ENCODE data around the gene ATP8B4. TPM values are rescaled to one million over a fixed set of nuclear protein-coding genes. Genes with fewer than 3 reads are reported as not detected.

ATP8B4 gene
- polyA plus RNA-seq, 1 experiment: 1.0 TPM

DNA sequence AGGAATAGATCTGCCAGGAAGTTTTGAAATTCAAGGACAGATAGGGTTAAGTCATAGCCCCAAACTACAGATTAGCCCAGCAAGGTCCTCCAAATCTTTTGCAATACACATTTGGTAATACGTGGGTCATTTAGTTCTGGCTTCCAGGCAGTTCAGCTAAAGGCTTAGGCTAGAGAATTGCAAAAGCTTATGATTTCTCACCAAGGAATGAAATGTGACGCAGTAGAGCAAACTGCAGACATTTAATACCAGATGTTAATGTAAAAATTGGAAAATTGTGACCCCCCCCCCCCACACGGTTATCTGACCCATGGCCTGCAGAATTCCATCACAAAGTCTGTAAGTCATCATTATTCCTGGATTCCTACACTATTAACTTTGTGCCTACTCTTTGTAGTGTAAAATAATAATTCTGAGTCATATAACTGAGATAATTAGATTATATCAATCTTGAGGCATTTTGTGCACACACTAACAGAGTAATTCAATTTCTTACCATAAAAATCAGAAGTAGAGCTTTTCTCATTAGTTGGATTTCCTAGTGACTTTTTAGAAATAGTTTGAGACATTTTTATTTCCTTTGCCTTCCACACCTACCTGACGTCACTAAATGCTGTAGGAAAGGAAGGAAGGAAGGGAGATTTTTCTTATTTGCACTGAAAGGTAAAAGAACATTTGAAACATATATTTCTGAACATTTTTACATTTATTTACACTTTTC, 263.0 kb downstream of the ATP8B4 start:
- no peaks in the 10 kb centered on the region for H3K27me3 ChIP-seq (ENCODE audit: control insufficient read depth, insufficient read depth, low read length)
- ChIA-PET CTCF (interaction anchor here (1.1 to 2.6 kb wide), 3 partner anchors 23 to 196 kb away, joined by 3 to 8 read pairs (median 4); no protein-coding TSS in a partner anchor), POLR2A (interaction anchor here (0.6 to 1.8 kb wide), 12 partner anchors 46 to 710 kb away, joined by 3 to 22 read pairs (median 5); partner anchors contain the start of genes DTWD1 and FAM227B)
- H3K9me3 ChIP-seq (ENCODE audit: control insufficient read depth, insufficient read depth, low read length): no peaks in the 10 kb centered on the region
- DNase-seq (ENCODE audit: low read depth, low spot score): peak; percentile 93
- no peak overlapping the region for H3K4me3 ChIP-seq (ENCODE audit: low read depth, low read length)
- no peak overlapping the region for H3K27ac ChIP-seq (ENCODE audit: low read depth, low read length)
- TF ChIP-seq, protein P1, sequence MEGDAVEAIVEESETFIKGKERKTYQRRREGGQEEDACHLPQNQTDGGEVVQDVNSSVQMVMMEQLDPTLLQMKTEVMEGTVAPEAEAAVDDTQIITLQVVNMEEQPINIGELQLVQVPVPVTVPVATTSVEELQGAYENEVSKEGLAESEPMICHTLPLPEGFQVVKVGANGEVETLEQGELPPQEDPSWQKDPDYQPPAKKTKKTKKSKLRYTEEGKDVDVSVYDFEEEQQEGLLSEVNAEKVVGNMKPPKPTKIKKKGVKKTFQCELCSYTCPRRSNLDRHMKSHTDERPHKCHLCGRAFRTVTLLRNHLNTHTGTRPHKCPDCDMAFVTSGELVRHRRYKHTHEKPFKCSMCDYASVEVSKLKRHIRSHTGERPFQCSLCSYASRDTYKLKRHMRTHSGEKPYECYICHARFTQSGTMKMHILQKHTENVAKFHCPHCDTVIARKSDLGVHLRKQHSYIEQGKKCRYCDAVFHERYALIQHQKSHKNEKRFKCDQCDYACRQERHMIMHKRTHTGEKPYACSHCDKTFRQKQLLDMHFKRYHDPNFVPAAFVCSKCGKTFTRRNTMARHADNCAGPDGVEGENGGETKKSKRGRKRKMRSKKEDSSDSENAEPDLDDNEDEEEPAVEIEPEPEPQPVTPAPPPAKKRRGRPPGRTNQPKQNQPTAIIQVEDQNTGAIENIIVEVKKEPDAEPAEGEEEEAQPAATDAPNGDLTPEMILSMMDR (IDR thresholded peaks at IDR 0.05; ENCODE audit: low read depth, low read length): no peak

DNA sequence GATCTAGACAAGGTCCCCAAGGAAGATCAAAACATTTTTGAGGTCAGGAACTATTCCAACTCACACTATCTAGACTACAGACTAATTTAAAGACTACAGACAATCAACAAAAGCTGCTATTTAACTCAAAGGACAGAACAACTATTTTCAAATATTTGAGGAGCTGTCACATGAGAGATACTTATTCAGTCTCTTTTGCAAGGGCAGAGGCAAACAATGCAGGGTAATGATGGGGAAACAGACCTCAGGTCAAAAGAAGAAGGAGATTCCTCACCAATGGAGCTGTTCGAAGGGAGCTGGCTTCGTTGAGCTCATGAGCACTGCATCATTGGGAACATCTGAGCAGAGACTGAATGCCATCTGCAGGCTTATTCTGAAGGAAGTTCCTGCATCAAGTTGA, 266.3 kb downstream of the ATP8B4 start:
- POLR2A ChIA-PET: no interaction called here
- CTCF ChIA-PET: no interaction called here
- no peaks in the 10 kb centered on the region for H3K27me3 ChIP-seq (ENCODE audit: control insufficient read depth, insufficient read depth, low read length)
- no peak for DNase-seq (ENCODE audit: low read depth, low spot score)
- H3K9me3 ChIP-seq (ENCODE audit: control insufficient read depth, insufficient read depth, low read length): no peaks in the 10 kb centered on the region
- TF ChIP-seq, protein P1 (IDR thresholded peaks at IDR 0.05; ENCODE audit: low read depth, low read length): no peak
- H3K27ac ChIP-seq (ENCODE audit: low read depth, low read length): no peak overlapping the region
- H3K4me3 ChIP-seq (ENCODE audit: low read depth, low read length): no peak overlapping the region

DNA sequence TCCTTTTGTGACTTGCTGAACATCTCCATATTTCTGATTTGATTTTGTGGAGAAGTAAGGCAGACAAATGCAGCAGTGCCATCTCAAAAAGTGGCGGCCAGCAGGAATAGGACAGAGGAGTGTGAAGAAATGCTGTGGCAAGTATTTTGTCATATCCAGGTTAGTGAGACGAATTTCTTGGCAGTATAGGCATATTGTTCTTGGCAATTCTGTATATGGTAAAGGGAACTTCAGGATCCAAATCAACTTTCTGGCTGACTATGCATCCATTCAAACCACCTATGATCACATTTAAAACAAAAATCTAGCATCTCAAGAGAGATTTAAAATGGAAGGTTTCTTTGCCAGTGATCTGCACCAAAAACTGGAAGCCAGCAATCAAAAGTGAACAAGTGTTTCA, 270.2 kb downstream of the ATP8B4 start:
- ChIA-PET POLR2A (no interaction called here), CTCF (interaction anchor here (1.6 kb wide), 1 partner anchor 203 kb away, joined by 5 read pairs; no protein-coding TSS in a partner anchor)
- Histone ChIP-seq H3K27ac (ENCODE audit: low read depth, low read length) (peak overlapping the region; percentile 35), H3K27me3 (ENCODE audit: control insufficient read depth, insufficient read depth, low read length) (no peaks in the 10 kb centered on the region), H3K9me3 (ENCODE audit: control insufficient read depth, insufficient read depth, low read length) (no peaks in the 10 kb centered on the region), H3K4me3 (ENCODE audit: low read depth, low read length) (no peak overlapping the region)
- TF ChIP-seq, protein P1 (IDR thresholded peaks at IDR 0.05; ENCODE audit: low read depth, low read length): no peak
- DNase-seq (ENCODE audit: low read depth, low spot score): no peak

DNA sequence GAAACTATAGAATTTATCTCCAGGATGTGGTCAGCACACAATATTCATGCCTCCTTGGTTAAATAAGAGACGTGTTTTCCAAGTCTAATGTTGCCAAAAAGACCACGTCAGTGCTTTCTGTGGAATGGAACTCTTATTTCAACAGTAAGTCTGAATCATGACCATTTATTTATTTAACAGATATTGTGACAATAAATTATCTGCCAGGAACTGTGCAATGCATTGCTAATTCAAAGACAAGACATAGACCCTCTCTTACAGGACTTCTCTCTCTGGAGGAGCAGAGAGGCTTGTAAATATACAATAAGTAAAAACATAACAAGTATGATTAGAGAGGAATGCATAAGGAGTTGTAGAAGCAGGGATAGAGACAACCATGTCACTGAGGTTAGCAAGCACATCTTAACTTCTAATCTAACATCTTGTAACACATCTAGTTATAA, 270.7 kb downstream of the ATP8B4 start:
- Histone ChIP-seq H3K9me3 (ENCODE audit: control insufficient read depth, insufficient read depth, low read length) (no peaks in the 10 kb centered on the region), H3K4me3 (ENCODE audit: low read depth, low read length) (no peak overlapping the region), H3K27me3 (ENCODE audit: control insufficient read depth, insufficient read depth, low read length) (no peaks in the 10 kb centered on the region), H3K27ac (ENCODE audit: low read depth, low read length) (peak overlapping the region; percentile 41)
- TF ChIP-seq, protein P1 (IDR thresholded peaks at IDR 0.05; ENCODE audit: low read depth, low read length): no peak
- ChIA-PET CTCF (no interaction called here), POLR2A (interaction anchor here (1.0 kb wide), 1 partner anchor 12 kb away, joined by 3 read pairs; no protein-coding TSS in a partner anchor)
- DNase-seq (ENCODE audit: low read depth, low spot score): peak; percentile 92
